AG09319 (cell line): ENCODE measurements around the gene POLE.

Experiments used
- DNase-seq: peaks from one replicate; pipeline ENCODE4 v3.0.0-alpha.2; 2010; ENCODE audit warnings: low read depth; ENCODE audit errors: extremely low read depth
- TF ChIP-seq, protein P1 (sequence below): IDR thresholded peaks from 2 replicates; pipeline ENCODE4 v1.5.1; 2011; ENCODE audit warnings: low read depth, mild to moderate bottlenecking, inconsistent platforms, low read length, moderate library complexity

POLE gene

DNA sequence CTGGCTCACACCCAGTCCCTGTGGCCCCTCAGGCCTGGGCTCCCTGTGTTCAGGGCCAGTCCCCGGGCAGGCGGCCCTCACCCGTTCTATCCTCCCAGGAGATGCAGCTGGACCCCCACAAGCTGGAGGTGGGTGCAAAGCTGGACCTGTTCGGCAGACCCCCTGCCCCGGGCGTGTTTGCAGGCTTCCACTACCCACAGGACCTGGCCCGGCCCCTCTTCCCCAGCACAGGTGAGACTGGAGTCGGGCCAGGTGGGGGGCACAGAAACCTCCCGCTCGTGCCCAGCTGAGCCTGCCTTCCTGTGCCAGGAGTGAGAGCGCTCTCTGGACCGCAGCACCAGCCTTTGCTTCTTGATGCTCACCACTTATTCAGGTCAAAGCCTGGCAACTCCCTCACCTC, 110.4 kb downstream of the POLE start:
- TF ChIP-seq, protein P1, sequence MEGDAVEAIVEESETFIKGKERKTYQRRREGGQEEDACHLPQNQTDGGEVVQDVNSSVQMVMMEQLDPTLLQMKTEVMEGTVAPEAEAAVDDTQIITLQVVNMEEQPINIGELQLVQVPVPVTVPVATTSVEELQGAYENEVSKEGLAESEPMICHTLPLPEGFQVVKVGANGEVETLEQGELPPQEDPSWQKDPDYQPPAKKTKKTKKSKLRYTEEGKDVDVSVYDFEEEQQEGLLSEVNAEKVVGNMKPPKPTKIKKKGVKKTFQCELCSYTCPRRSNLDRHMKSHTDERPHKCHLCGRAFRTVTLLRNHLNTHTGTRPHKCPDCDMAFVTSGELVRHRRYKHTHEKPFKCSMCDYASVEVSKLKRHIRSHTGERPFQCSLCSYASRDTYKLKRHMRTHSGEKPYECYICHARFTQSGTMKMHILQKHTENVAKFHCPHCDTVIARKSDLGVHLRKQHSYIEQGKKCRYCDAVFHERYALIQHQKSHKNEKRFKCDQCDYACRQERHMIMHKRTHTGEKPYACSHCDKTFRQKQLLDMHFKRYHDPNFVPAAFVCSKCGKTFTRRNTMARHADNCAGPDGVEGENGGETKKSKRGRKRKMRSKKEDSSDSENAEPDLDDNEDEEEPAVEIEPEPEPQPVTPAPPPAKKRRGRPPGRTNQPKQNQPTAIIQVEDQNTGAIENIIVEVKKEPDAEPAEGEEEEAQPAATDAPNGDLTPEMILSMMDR, result no peak
- DNase-seq, result no peak

DNA sequence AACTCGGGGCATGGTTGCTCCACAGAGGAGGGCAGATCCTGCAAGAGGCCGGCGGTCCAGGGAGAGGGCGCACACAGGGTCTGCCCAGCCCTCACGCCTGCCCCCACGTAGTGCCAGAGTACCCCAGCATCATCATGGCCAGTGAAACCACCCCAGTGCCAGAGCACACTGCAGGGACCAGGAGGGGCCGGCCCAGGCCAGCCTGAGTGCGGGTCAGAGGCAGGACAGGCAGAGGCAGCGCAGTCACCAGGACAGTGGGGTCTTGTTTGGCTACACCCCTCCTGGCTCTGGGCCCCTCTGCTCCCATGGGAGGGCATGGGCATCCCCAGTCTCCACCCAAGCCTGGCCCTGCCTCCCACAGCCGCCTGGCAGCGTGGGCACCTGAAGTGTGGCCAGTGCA, 111.5 kb downstream of the POLE start:
- TF ChIP-seq, protein P1, result no peak

DNA sequence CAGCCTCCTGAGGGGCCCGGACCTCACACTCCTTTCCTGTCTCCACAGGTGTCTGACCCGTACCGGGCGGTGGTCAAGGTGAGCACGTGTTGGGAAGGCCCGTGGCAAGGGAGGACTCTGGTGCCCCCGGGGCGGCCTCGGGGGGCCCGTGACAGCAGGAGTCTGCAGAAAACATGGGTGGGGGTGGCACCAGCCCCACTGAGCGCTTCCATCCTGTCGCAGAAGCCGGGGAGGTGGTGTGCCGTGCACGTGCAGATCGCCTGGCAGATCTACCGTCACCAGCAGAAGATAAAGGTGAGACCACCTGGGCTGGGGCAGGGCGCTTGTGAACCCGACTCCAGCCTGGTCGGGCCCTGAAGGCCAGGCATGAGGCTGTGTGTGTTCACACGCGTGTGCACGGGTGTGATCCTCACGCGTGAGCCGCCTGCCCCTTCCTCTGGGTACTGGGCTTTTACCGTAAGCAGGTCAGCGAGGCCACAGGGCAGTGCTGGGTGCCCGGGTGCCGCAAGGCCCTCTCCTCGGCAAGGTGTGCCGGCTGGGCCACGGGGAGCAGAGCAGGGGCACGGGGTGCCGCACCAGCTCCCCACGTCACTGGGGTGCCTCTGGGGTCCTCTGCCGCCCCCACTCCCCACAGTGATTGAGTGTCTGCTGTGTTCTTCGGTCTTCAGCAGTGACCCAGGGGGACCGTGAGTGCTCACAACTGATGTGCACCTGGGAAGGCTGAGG, 112.7 kb downstream of the POLE start:
- DNase-seq, result no peak
- TF ChIP-seq, protein P1, result no peak

More for the DNA sequence above, 111.5 kb downstream of the POLE start:
- no peak for DNase-seq
